HEK293T (cell line): ENCODE data around the gene EGLN1.

Experiments
- SUZ12 ChIP-seq: fragments of 450-650 bp; IDR thresholded peaks from 2 replicates; pipeline ENCODE4 v1.6.1; 2016; ENCODE audit warnings: mild to moderate bottlenecking
- TARDBP ChIP-seq: fragments of 450-650 bp; IDR thresholded peaks from 2 replicates; pipeline ENCODE4 v1.6.1; 2016
- TF ChIP-seq, protein P1 (sequence below): fragments of 450-650 bp; IDR thresholded peaks from 2 replicates; pipeline ENCODE4 v1.6.1; 2016

GRCh38 chr1:231414260-231415016, 7.6 kb downstream of the EGLN1 start:
- TF ChIP-seq SUZ12 (no peak), TARDBP (no peak)
- TF ChIP-seq, protein P1, sequence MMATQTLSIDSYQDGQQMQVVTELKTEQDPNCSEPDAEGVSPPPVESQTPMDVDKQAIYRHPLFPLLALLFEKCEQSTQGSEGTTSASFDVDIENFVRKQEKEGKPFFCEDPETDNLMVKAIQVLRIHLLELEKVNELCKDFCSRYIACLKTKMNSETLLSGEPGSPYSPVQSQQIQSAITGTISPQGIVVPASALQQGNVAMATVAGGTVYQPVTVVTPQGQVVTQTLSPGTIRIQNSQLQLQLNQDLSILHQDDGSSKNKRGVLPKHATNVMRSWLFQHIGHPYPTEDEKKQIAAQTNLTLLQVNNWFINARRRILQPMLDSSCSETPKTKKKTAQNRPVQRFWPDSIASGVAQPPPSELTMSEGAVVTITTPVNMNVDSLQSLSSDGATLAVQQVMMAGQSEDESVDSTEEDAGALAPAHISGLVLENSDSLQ = peak; percentile 56; the same call in 1 of the 2 replicates
